ENCODE measurements around the gene CYB5A.

GRCh38 chr18:74336656-74337055, 44.9 kb upstream of the CYB5A start:
- TF ChIP-seq CTCF (IDR thresholded peaks at IDR 0.05): no peak
- no peak for TF ChIP-seq POLR2A (IDR thresholded peaks at IDR 0.05)
